ENCODE measurements around the gene ADH5.
"Not testable (repeated sequence)": the region's sequence is repeated elsewhere in the genome, so short reads cannot be mapped to it uniquely, and the experiment has no call there.

ADH5 gene

DNA sequence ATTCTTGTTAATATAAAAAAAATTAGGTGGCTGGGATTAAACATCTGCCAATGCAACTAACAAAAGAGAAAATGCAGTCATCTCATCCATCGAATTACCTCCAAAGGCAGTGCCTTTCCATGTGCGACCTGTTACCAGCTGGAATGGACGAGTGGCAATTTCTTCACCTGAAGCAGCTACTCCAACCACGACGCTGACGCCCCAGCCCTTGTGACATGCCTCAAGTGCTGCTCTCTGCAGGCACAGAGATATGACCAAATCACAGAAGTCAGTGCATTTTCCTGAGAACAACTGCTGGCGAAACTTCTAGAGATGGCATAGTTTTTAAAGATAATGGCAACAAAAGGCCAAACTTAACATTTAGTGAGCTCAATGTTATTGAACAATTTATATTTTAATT is 13.8 kb downstream of the ADH5 start:
- no peak overlapping the region for H3K4me3 ChIP-seq (ENCODE audit: low read depth, low read length)
- DNase-seq (ENCODE audit: low read depth), result no peak
- no peak for TF ChIP-seq CTCF (conservative IDR thresholded peaks at IDR 0.05; ENCODE audit: low read depth, low read length)

- no peak for DNase-seq (ENCODE audit: low read depth)
- H3K4me3 ChIP-seq (ENCODE audit: low read depth, low read length), result no peak overlapping the region
- TF ChIP-seq CTCF (conservative IDR thresholded peaks at IDR 0.05; ENCODE audit: low read depth, low read length), result no peak
Observed at GRCh38 chr4:99071159-99071558, 17.4 kb downstream of the ADH5 start.

DNA sequence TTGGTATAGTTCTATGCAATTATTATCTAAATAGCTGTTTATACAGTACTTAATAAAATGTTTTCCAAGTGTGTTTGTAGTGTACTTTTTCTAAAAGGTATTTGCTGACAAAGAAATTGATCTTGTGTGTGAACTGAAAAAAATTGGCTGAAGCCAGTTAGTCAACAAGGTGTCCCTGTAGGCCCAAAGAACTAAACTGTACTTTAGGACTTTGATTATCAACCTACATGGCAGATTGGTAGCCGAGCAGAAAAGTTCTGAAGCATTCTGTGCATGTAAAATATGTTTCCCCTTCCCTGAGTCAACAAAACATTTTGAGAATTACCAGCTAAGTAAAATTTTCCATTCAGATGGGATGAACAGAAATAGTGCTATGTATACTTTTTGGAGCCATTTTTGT is 21.0 kb downstream of the ADH5 start:
- H3K4me3 ChIP-seq (ENCODE audit: low read depth, low read length), result no peak overlapping the region
- DNase-seq (ENCODE audit: low read depth), result no peak
- no peak for TF ChIP-seq CTCF (conservative IDR thresholded peaks at IDR 0.05; ENCODE audit: low read depth, low read length)

DNA sequence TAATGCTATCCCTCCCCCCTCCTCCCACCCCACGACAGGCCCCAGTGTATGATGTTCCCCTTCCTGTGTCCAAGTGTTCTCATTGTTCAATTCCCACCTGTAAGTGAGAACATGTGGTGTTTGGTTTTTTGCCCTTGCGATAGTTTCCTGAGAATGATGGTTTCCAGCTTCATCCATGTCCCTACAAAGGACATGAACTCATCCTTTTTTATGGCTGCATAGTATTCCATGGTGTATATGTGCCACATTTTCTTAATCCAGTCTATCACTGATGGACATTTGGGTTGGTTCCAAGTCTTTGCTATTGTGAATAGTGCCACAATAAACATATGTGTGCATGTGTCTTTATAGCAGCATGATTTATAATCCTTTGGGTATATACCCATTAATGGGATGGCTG is 23.1 kb downstream of the ADH5 start:
- H3K4me3 ChIP-seq (ENCODE audit: low read depth, low read length), result not testable (repeated sequence)

GRCh38 chr4:99062120-99062519 is 26.5 kb downstream of the ADH5 start:
- peak; percentile 23 for DNase-seq (ENCODE audit: low read depth)
- no peak overlapping the region for H3K4me3 ChIP-seq (ENCODE audit: low read depth, low read length)
- no peak for TF ChIP-seq CTCF (conservative IDR thresholded peaks at IDR 0.05; ENCODE audit: low read depth, low read length)

More for the DNA sequence above, 23.1 kb downstream of the ADH5 start:
- DNase-seq (ENCODE audit: low read depth), result not testable (repeated sequence)

GRCh38 chr4:99061048-99061700 is 27.4 kb downstream of the ADH5 start:
- DNase-seq (ENCODE audit: low read depth), result no peak
- no peak overlapping the region for H3K4me3 ChIP-seq (ENCODE audit: low read depth, low read length)
- no peak for TF ChIP-seq CTCF (conservative IDR thresholded peaks at IDR 0.05; ENCODE audit: low read depth, low read length)

- DNase-seq (ENCODE audit: low read depth), result no peak
- H3K4me3 ChIP-seq (ENCODE audit: low read depth, low read length), result no peak overlapping the region
- no peak for TF ChIP-seq CTCF (conservative IDR thresholded peaks at IDR 0.05; ENCODE audit: low read depth, low read length)
Observed at GRCh38 chr4:99059550-99059949, 29.0 kb downstream of the ADH5 start.
